Calu3 (cell line): ENCODE data around the gene LRRTM3. TPM values are rescaled to one million over a fixed set of nuclear protein-coding genes. Genes with fewer than 3 reads are reported as not detected.

Source experiments
- BruUV-seq: library from RNA; stranded (reverse); fragments of 400-500 nt; replicated peaks from 2 replicates; lab custom pipeline; 2021; lab: Mats Ljungman, UMichigan
- CTCF ChIA-PET: fragments of 300-600 bp; sonication (Branson Sonifier 250); formaldehyde crosslinking; loops from one replicate; lab custom pipeline; 2022; ENCODE audit warnings: antibody characterized with exemption; lab: Charles Lee
- DNase-seq: peaks from one replicate; pipeline ENCODE4 v3.0.0; 2022
- H3K27ac Mint-ChIP-seq: one replicate; pipeline ENCODE4 v1.8.0; 2022; ENCODE audit warnings: mixed read lengths; ENCODE audit not compliant: unreplicated experiment
- H3K27me3 Mint-ChIP-seq: one replicate; pipeline ENCODE4 v1.8.0; 2022; ENCODE audit warnings: mixed read lengths; ENCODE audit not compliant: unreplicated experiment
- H3K36me3 Mint-ChIP-seq: one replicate; pipeline ENCODE4 v1.8.0; 2022; ENCODE audit warnings: mild to moderate bottlenecking, moderate library complexity, mixed read lengths; ENCODE audit not compliant: insufficient read depth, unreplicated experiment
- H3K4me1 Mint-ChIP-seq: one replicate; pipeline ENCODE4 v1.8.0; 2022; ENCODE audit warnings: mild to moderate bottlenecking, low read depth, mixed read lengths; ENCODE audit not compliant: unreplicated experiment
- H3K4me3 Mint-ChIP-seq: one replicate; pipeline ENCODE4 v1.8.0; 2022; ENCODE audit warnings: mild to moderate bottlenecking, low read depth, moderate library complexity, mixed read lengths; ENCODE audit not compliant: unreplicated experiment
- H3K9me3 Mint-ChIP-seq: one replicate; pipeline ENCODE4 v1.8.0; 2022; ENCODE audit warnings: low read depth, mixed read lengths; ENCODE audit not compliant: unreplicated experiment
- CTCF ChIP-seq: fragments of 200-600 bp; IDR thresholded peaks from one replicate; pipeline ENCODE4 v1.8.0; 2022; ENCODE audit warnings: antibody characterized with exemption; ENCODE audit not compliant: unreplicated experiment
- intact Hi-C: fragments of 100-400 bp; cut with micrococcal nuclease; formaldehyde crosslinking; loops from one replicate; pipeline ENCODE4 v1.10.0; 2022; ENCODE audit not compliant: unreplicated experiment
- total RNA-seq: library from RNA; stranded (reverse); gene quantifications from 2 replicates; pipeline ENCODE4 v1.2.3, GENCODE V29; 2022

Gene LRRTM3
- total RNA-seq, 1 experiment from 2014 or later = not detected

GRCh38 chr10:67011480-67011879 lies 85.6 kb downstream of the LRRTM3 start:
- no peak for DNase-seq
- intact Hi-C loops = no loop called here
- no peak overlapping the region for H3K27ac Mint-ChIP-seq
- no peaks in the 10 kb centered on the region for H3K27me3 Mint-ChIP-seq
- H3K4me3 Mint-ChIP-seq = no peak overlapping the region
- CTCF ChIA-PET = no interaction called here
- TF ChIP-seq CTCF = no peak
- no TSS peak for BruUV-seq
- no peaks in the 10 kb centered on the region for H3K9me3 Mint-ChIP-seq
- H3K36me3 Mint-ChIP-seq = no peaks in the 10 kb centered on the region
- no peaks in the 10 kb centered on the region for H3K4me1 Mint-ChIP-seq

DNA sequence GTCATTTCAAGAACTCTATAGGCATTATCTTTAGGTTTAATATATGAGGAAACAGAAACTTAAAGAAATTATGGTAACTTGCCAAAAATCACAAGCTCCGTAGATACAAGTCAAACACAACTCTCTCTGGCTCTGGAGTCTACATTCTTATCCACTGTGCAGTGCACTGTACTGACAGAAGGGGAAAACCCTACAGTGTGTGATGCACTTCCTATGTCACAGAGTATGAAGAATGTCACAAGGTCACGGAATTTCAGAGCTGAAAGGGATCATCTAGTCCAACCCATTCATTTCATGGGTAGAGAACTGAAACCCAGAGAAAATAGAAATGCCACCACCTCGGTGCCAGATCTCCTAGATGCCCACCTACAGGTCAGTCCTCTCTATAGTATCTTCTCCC lies 86.1 kb downstream of the LRRTM3 start:
- Mint-ChIP-seq H3K4me1 (no peaks in the 10 kb centered on the region), H3K9me3 (no peaks in the 10 kb centered on the region), H3K36me3 (no peaks in the 10 kb centered on the region), H3K27me3 (no peaks in the 10 kb centered on the region), H3K27ac (no peak overlapping the region), H3K4me3 (no peak overlapping the region)
- DNase-seq = no peak
- CTCF ChIA-PET = no interaction called here
- intact Hi-C loops = no loop called here
- BruUV-seq = no TSS peak
- no peak for TF ChIP-seq CTCF

- Mint-ChIP-seq H3K27ac (no peak overlapping the region), H3K4me1 (no peaks in the 10 kb centered on the region), H3K4me3 (no peak overlapping the region), H3K27me3 (no peaks in the 10 kb centered on the region), H3K36me3 (no peaks in the 10 kb centered on the region), H3K9me3 (peaks cover 2% of the 10 kb centered on the region)
- DNase-seq = no peak
- CTCF ChIA-PET = no interaction called here
- no peak for TF ChIP-seq CTCF
- intact Hi-C loops = no loop called here
- no TSS peak for BruUV-seq
Observed at GRCh38 chr10:67015225-67015624, 89.4 kb downstream of the LRRTM3 start.

DNA sequence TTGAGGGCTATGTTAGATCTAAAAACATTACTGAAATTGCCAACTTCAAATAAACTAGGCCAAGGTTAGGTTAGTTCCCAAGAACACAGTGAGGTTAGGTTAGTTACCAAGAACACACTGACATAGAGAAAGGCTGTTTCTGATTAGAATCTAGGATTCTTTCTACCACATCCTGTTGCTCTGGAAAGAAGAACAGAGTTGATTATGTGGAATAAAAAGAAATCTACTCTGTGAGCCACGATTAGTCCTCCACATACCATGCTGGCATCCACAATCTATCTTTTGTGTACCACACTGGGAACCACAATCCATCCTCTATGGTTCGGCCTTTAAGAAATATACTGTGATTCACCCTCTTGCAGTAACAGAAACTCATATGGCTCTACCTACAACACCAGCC lies 91.4 kb downstream of the LRRTM3 start:
- CTCF ChIA-PET = no interaction called here
- intact Hi-C loops = no loop called here
- no peak for TF ChIP-seq CTCF
- no peak overlapping the region for H3K27ac Mint-ChIP-seq
- H3K9me3 Mint-ChIP-seq = peaks cover 4% of the 10 kb centered on the region
- no peak overlapping the region for H3K4me3 Mint-ChIP-seq
- H3K27me3 Mint-ChIP-seq = no peaks in the 10 kb centered on the region
- DNase-seq = no peak
- no TSS peak for BruUV-seq
- H3K4me1 Mint-ChIP-seq = no peaks in the 10 kb centered on the region
- no peaks in the 10 kb centered on the region for H3K36me3 Mint-ChIP-seq
